GM21526 (cell line): ENCODE measurements around the gene CCDC88A.
"Not testable (repeated sequence)": the region's sequence is repeated elsewhere in the genome, so short reads cannot be mapped to it uniquely, and the experiment has no call there.

Experiments
- ATAC-seq: cut with Tn5 transposase; IDR thresholded peaks from one replicate; pipeline ENCODE4 v1.9.1; 2021; ENCODE audit warnings: moderate library complexity; ENCODE audit not compliant: unreplicated experiment, low FRiP score

CCDC88A gene

GRCh38 chr2:55419679-55420438, at the start of gene CCDC88A:
Gene CCDC88A (minus strand): TSS chr2:55419856. CDS start chr2:55419079, 777 bp downstream.
- ATAC-seq = peak; percentile 72

- no peak for ATAC-seq
Observed at GRCh38 chr2:55461679-55462078, 42.0 kb upstream of the CCDC88A start.

- ATAC-seq = no peak
Observed at GRCh38 chr2:55460562-55460961, 40.9 kb upstream of the CCDC88A start.

- no peak for ATAC-seq
Observed at GRCh38 chr2:55459714-55460274, 40.1 kb upstream of the CCDC88A start.

GRCh38 chr2:55459279-55459678, 39.6 kb upstream of the CCDC88A start:
- ATAC-seq = no peak

GRCh38 chr2:55454121-55454520, 34.5 kb upstream of the CCDC88A start:
- no peak for ATAC-seq

- ATAC-seq = no peak
Observed at GRCh38 chr2:55452879-55453278, 33.2 kb upstream of the CCDC88A start.

- no peak for ATAC-seq
Observed at GRCh38 chr2:55451699-55452098, 32.0 kb upstream of the CCDC88A start.

- ATAC-seq = not testable (repeated sequence)
Observed at GRCh38 chr2:55450014-55450413, 30.4 kb upstream of the CCDC88A start.

GRCh38 chr2:55442045-55442760, 22.5 kb upstream of the CCDC88A start:
- ATAC-seq = not testable (repeated sequence)

- no peak for ATAC-seq
Observed at GRCh38 chr2:55441280-55441892, 21.7 kb upstream of the CCDC88A start.

- ATAC-seq = no peak
Observed at GRCh38 chr2:55439101-55439397, 19.4 kb upstream of the CCDC88A start.

- ATAC-seq = no peak
Observed at GRCh38 chr2:55438391-55439100, 18.9 kb upstream of the CCDC88A start.

GRCh38 chr2:55437515-55438390, 18.1 kb upstream of the CCDC88A start:
- ATAC-seq = no peak

GRCh38 chr2:55431982-55432627, 12.4 kb upstream of the CCDC88A start:
- ATAC-seq = no peak

GRCh38 chr2:55430211-55430975, 10.7 kb upstream of the CCDC88A start:
- ATAC-seq = no peak

- ATAC-seq = no peak
Observed at GRCh38 chr2:55428258-55428657, 8.6 kb upstream of the CCDC88A start.

- ATAC-seq = no peak
Observed at GRCh38 chr2:55425431-55425831, 5.8 kb upstream of the CCDC88A start.
